WTC11 (cell line): ENCODE data around the gene RRBP1. TPM values are rescaled to one million over a fixed set of nuclear protein-coding genes. Genes with fewer than 3 reads are reported as not detected.

Experiments
- ATAC-seq: fragments of 200-7000 bp; cut with Tn5 transposase; 2 replicates; pipeline ENCODE4 v1.10.0; 2021; ENCODE audit warnings: mild to moderate bottlenecking, moderate library complexity
- CTCF ChIA-PET: fragments of 300-600 bp; sonication (Branson Sonifier 250); formaldehyde crosslinking; loops from one replicate; lab custom pipeline; 2021; ENCODE audit warnings: antibody characterized with exemption; lab: Charles Lee
- POLR2A ChIA-PET: fragments of 350-600 bp; sonication (Branson Sonifier 250); formaldehyde crosslinking; loops from one replicate; lab custom pipeline; 2021; ENCODE audit warnings: antibody characterized with exemption; lab: Charles Lee
- DNase-seq: peaks from one replicate; pipeline ENCODE4 v3.0.0; 2021; ENCODE audit warnings: low spot score
- H3K27ac Mint-ChIP-seq: 2 replicates; pipeline ENCODE4 v1.8.0; 2021; ENCODE audit warnings: mixed read lengths
- H3K27me3 Mint-ChIP-seq: 2 replicates; pipeline ENCODE4 v1.8.0; 2021; ENCODE audit warnings: low read depth, mild to moderate bottlenecking, moderate library complexity, mixed read lengths
- H3K36me3 Mint-ChIP-seq: 2 replicates; pipeline ENCODE4 v1.8.0; 2021; ENCODE audit warnings: mixed read lengths
- H3K4me1 Mint-ChIP-seq: 2 replicates; pipeline ENCODE4 v1.8.0; 2022; ENCODE audit warnings: mixed read lengths
- H3K4me3 Mint-ChIP-seq: 2 replicates; pipeline ENCODE4 v1.8.0; 2021; ENCODE audit warnings: mild to moderate bottlenecking, moderate library complexity, mixed read lengths
- H3K9me3 Mint-ChIP-seq: 2 replicates; pipeline ENCODE4 v1.8.0; 2021; ENCODE audit warnings: mixed read lengths
- ATF1 ChIP-seq: sonication (generic); formaldehyde crosslinking; IDR thresholded peaks from 2 replicates; pipeline ENCODE4 v1.8.1; 2023; ENCODE audit warnings: mild to moderate bottlenecking, moderate library complexity, missing genetic modification reagents
- JUN ChIP-seq: sonication (generic); formaldehyde crosslinking; IDR thresholded peaks from 2 replicates; pipeline ENCODE4 v1.8.0; 2023; ENCODE audit warnings: mild to moderate bottlenecking, missing genetic modification reagents
- MXD4 ChIP-seq: fragments of 250-450 bp; sonication (Bioruptor Pico); IDR thresholded peaks from 2 replicates; pipeline ENCODE4 v1.8.0; 2021; ENCODE audit warnings: mild to moderate bottlenecking, moderate library complexity, borderline replicate concordance
- SMAD3 ChIP-seq: sonication (generic); formaldehyde crosslinking; IDR thresholded peaks from 2 replicates; pipeline ENCODE4 v1.8.0; 2022; ENCODE audit warnings: missing genetic modification reagents, mild to moderate bottlenecking, borderline replicate concordance
- ZNF121 ChIP-seq: sonication (generic); formaldehyde crosslinking; IDR thresholded peaks from 2 replicates; pipeline ENCODE4 v1.8.0; 2023; ENCODE audit warnings: missing genetic modification reagents
- ZNF219 ChIP-seq: sonication (generic); formaldehyde crosslinking; IDR thresholded peaks from 2 replicates; pipeline ENCODE4 v1.8.0; 2023; ENCODE audit warnings: missing genetic modification reagents, mild to moderate bottlenecking, borderline replicate concordance
- total RNA-seq: library from RNA; stranded (reverse); gene quantifications from 3 replicates; pipeline ENCODE4 v1.2.3, GENCODE V29; 2021
- TF ChIP-seq, protein P1 (sequence below): fragments of 200-600 bp; IDR thresholded peaks from 2 replicates; pipeline ENCODE4 v1.8.0; 2022; ENCODE audit warnings: antibody characterized with exemption
- TF ChIP-seq, protein P2 (sequence below): sonication (generic); formaldehyde crosslinking; IDR thresholded peaks from 2 replicates; pipeline ENCODE4 v1.8.0; 2023; ENCODE audit warnings: mild to moderate bottlenecking, missing genetic modification reagents
- TF ChIP-seq, protein P3 (sequence below): sonication (generic); formaldehyde crosslinking; IDR thresholded peaks from 2 replicates; pipeline ENCODE4 v1.8.1; 2023; ENCODE audit warnings: mild to moderate bottlenecking, missing genetic modification reagents, borderline replicate concordance
- TF ChIP-seq, protein P4 (sequence below): fragments of 250-450 bp; sonication (Bioruptor Pico); IDR thresholded peaks from 2 replicates; pipeline ENCODE4 v1.8.0; 2021; ENCODE audit warnings: mild to moderate bottlenecking
- TF ChIP-seq, protein P5 (sequence below): sonication (generic); formaldehyde crosslinking; IDR thresholded peaks from 2 replicates; pipeline ENCODE4 v1.8.1; 2023; ENCODE audit warnings: mild to moderate bottlenecking, missing genetic modification reagents

Gene RRBP1
- total RNA-seq, 1 experiment from 2014 or later = 171 TPM

DNA sequence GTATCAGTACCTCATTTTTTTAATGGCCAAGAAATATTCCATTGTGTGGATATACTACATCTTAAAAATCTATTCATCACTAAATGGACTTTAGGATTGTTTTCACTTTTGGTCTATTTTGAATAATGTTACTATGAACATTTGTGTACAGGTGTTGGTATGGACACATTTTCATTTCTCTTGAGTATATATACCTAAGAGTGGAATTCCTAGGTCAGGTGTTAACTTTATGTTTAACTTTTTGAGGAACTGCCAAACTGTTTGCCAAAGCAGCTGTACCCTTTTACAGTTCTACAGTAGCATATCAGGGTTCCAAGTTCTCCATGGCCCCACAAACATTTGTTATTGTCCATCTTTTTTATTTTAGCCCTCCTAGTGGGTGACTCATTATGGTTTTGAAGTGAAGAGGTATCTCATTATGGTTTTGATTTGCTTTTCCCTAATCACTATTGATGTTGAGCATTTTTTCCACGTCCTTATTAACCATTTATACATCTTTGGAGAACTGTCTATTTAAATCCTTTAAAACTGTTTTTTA, 84.0 kb downstream of the RRBP1 start:
- TF ChIP-seq JUN (CRISPR knock-in tag) = no peak
- TF ChIP-seq, protein P1, sequence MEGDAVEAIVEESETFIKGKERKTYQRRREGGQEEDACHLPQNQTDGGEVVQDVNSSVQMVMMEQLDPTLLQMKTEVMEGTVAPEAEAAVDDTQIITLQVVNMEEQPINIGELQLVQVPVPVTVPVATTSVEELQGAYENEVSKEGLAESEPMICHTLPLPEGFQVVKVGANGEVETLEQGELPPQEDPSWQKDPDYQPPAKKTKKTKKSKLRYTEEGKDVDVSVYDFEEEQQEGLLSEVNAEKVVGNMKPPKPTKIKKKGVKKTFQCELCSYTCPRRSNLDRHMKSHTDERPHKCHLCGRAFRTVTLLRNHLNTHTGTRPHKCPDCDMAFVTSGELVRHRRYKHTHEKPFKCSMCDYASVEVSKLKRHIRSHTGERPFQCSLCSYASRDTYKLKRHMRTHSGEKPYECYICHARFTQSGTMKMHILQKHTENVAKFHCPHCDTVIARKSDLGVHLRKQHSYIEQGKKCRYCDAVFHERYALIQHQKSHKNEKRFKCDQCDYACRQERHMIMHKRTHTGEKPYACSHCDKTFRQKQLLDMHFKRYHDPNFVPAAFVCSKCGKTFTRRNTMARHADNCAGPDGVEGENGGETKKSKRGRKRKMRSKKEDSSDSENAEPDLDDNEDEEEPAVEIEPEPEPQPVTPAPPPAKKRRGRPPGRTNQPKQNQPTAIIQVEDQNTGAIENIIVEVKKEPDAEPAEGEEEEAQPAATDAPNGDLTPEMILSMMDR = no peak
- TF ChIP-seq ZNF121 (CRISPR knock-in tag) = no peak
- TF ChIP-seq, protein P2, sequence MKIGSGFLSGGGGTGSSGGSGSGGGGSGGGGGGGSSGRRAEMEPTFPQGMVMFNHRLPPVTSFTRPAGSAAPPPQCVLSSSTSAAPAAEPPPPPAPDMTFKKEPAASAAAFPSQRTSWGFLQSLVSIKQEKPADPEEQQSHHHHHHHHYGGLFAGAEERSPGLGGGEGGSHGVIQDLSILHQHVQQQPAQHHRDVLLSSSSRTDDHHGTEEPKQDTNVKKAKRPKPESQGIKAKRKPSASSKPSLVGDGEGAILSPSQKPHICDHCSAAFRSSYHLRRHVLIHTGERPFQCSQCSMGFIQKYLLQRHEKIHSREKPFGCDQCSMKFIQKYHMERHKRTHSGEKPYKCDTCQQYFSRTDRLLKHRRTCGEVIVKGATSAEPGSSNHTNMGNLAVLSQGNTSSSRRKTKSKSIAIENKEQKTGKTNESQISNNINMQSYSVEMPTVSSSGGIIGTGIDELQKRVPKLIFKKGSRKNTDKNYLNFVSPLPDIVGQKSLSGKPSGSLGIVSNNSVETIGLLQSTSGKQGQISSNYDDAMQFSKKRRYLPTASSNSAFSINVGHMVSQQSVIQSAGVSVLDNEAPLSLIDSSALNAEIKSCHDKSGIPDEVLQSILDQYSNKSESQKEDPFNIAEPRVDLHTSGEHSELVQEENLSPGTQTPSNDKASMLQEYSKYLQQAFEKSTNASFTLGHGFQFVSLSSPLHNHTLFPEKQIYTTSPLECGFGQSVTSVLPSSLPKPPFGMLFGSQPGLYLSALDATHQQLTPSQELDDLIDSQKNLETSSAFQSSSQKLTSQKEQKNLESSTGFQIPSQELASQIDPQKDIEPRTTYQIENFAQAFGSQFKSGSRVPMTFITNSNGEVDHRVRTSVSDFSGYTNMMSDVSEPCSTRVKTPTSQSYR (CRISPR knock-in tag) = no peak
- CTCF ChIA-PET = interaction anchor here (1.0 kb wide), 1 partner anchor 93 kb away, joined by 3 read pairs; no protein-coding TSS in a partner anchor
- peaks cover 56% of the 10 kb centered on the region for H3K4me1 Mint-ChIP-seq
- POLR2A ChIA-PET = no interaction called here
- H3K36me3 Mint-ChIP-seq = no peaks in the 10 kb centered on the region
- DNase-seq = no peak
- H3K9me3 Mint-ChIP-seq = no peaks in the 10 kb centered on the region
- no peak overlapping the region for H3K27ac Mint-ChIP-seq
- H3K27me3 Mint-ChIP-seq = no peaks in the 10 kb centered on the region
- no peak overlapping the region for H3K4me3 Mint-ChIP-seq
- no peak for ATAC-seq

DNA sequence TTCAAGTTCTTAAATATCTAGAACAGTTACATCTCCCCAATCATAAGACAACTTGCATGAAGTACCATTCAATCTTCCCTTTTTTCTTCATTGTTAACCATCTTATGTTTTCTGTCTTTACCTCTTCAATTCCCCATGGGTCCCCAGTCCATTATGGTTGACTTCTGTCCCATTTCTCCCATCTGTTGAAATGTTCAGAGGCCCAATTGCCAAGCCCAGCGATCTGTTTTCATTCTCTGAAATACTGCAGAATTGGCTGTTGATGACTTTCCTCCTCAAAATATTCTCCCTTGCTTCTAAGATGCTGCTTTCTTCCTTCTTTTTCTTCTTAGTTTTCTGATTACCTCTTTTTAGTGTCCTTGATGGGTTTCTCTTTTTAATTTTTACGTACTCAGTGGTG, 86.2 kb downstream of the RRBP1 start:
- H3K9me3 Mint-ChIP-seq = no peaks in the 10 kb centered on the region
- CTCF ChIA-PET = interaction anchor here (0.9 kb wide), 1 partner anchor 91 kb away, joined by 3 read pairs; no protein-coding TSS in a partner anchor
- DNase-seq = no peak
- H3K4me1 Mint-ChIP-seq = peaks cover 43% of the 10 kb centered on the region
- H3K4me3 Mint-ChIP-seq = no peak overlapping the region
- TF ChIP-seq ZNF219 (CRISPR knock-in tag) (no peak), SMAD3 (CRISPR knock-in tag) (no peak), MXD4 (CRISPR knock-in tag) (no peak)
- TF ChIP-seq, protein P3, sequence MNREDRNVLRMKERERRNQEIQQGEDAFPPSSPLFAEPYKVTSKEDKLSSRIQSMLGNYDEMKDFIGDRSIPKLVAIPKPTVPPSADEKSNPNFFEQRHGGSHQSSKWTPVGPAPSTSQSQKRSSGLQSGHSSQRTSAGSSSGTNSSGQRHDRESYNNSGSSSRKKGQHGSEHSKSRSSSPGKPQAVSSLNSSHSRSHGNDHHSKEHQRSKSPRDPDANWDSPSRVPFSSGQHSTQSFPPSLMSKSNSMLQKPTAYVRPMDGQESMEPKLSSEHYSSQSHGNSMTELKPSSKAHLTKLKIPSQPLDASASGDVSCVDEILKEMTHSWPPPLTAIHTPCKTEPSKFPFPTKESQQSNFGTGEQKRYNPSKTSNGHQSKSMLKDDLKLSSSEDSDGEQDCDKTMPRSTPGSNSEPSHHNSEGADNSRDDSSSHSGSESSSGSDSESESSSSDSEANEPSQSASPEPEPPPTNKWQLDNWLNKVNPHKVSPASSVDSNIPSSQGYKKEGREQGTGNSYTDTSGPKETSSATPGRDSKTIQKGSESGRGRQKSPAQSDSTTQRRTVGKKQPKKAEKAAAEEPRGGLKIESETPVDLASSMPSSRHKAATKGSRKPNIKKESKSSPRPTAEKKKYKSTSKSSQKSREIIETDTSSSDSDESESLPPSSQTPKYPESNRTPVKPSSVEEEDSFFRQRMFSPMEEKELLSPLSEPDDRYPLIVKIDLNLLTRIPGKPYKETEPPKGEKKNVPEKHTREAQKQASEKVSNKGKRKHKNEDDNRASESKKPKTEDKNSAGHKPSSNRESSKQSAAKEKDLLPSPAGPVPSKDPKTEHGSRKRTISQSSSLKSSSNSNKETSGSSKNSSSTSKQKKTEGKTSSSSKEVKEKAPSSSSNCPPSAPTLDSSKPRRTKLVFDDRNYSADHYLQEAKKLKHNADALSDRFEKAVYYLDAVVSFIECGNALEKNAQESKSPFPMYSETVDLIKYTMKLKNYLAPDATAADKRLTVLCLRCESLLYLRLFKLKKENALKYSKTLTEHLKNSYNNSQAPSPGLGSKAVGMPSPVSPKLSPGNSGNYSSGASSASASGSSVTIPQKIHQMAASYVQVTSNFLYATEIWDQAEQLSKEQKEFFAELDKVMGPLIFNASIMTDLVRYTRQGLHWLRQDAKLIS (CRISPR knock-in tag) = no peak
- TF ChIP-seq, protein P4, sequence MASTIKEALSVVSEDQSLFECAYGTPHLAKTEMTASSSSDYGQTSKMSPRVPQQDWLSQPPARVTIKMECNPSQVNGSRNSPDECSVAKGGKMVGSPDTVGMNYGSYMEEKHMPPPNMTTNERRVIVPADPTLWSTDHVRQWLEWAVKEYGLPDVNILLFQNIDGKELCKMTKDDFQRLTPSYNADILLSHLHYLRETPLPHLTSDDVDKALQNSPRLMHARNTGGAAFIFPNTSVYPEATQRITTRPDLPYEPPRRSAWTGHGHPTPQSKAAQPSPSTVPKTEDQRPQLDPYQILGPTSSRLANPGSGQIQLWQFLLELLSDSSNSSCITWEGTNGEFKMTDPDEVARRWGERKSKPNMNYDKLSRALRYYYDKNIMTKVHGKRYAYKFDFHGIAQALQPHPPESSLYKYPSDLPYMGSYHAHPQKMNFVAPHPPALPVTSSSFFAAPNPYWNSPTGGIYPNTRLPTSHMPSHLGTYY (CRISPR knock-in tag) = no peak
- TF ChIP-seq, all 79 proteins: peak for 0
- Mint-ChIP-seq H3K27me3 (no peaks in the 10 kb centered on the region), H3K27ac (0 out of 2 replicates have a peak overlapping the region, but pooled peaks have one; percentile 11), H3K36me3 (peaks cover 2% of the 10 kb centered on the region; the same call in 1 of the 2 replicates)
- ATAC-seq = no peak
- POLR2A ChIA-PET = no interaction called here

DNA sequence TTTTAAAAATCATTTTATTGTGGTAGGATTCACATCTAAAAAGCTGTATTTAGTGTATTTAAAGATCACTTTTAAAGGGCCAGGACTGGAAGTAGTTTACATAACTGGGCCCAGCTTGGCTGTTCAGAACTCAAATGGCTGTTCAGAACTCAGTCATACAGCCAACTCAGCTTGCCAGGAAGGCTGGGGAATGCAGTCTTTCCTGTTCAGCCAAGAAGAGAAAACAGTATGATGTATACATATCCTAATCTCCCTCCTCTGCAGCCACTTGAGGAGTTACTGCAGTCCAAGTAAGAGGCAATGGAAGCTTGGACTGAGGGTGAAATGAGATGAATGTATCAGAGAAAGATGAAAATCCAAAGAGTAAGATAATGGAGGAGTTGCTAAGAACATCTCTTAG, 87.6 kb downstream of the RRBP1 start:
- Mint-ChIP-seq H3K27me3 (no peaks in the 10 kb centered on the region), H3K27ac (peak overlapping the region; percentile 54), H3K9me3 (no peaks in the 10 kb centered on the region), H3K4me1 (peaks cover 41% of the 10 kb centered on the region), H3K36me3 (peaks cover 2% of the 10 kb centered on the region; the same call in 1 of the 2 replicates), H3K4me3 (no peak overlapping the region)
- TF ChIP-seq, protein P5, sequence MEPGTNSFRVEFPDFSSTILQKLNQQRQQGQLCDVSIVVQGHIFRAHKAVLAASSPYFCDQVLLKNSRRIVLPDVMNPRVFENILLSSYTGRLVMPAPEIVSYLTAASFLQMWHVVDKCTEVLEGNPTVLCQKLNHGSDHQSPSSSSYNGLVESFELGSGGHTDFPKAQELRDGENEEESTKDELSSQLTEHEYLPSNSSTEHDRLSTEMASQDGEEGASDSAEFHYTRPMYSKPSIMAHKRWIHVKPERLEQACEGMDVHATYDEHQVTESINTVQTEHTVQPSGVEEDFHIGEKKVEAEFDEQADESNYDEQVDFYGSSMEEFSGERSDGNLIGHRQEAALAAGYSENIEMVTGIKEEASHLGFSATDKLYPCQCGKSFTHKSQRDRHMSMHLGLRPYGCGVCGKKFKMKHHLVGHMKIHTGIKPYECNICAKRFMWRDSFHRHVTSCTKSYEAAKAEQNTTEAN (CRISPR knock-in tag) = no peak
- TF ChIP-seq ZNF121 (CRISPR knock-in tag) = no peak
- TF ChIP-seq, protein P3 (CRISPR knock-in tag) = no peak
- TF ChIP-seq ATF1 (CRISPR knock-in tag) = no peak
- CTCF ChIA-PET = interaction anchor here (0.8 to 1.6 kb wide), 6 partner anchors 11 to 89 kb away, joined by 4 to 7 read pairs (median 4); partner anchors contain the start of gene RRBP1
- POLR2A ChIA-PET = interaction anchor here (0.8 to 1.0 kb wide), 2 partner anchors 13 to 20 kb away, joined by 3 read pairs; no protein-coding TSS in a partner anchor
- DNase-seq = no peak
- ATAC-seq = peak; percentile 73
